GM12878 (cell line): ENCODE results near the gene LHX6. TPM values are rescaled to one million over a fixed set of nuclear protein-coding genes. Genes with fewer than 3 reads are reported as not detected.

Experiments used
- GABPA ChIP-seq: IDR thresholded peaks from 2 replicates; pipeline ENCODE4 v1.6.1; 2014; ENCODE audit warnings: antibody characterized with exemption, low read depth, mild to moderate bottlenecking, inconsistent platforms
- KLF5 ChIP-seq: fragments of 450-650 bp; IDR thresholded peaks from 2 replicates; pipeline ENCODE4 v1.6.1; 2014; ENCODE audit warnings: mild to moderate bottlenecking; ENCODE audit not compliant: partially characterized antibody
- NBN ChIP-seq: fragments of 450-650 bp; IDR thresholded peaks from 2 replicates; pipeline ENCODE4 v1.6.1; 2016
- NKRF ChIP-seq: fragments of 450-650 bp; conservative IDR thresholded peaks from 2 replicates; pipeline ENCODE4 v1.6.1; 2017; ENCODE audit warnings: mild to moderate bottlenecking, moderate library complexity
- NR2F1 ChIP-seq: fragments of 450-650 bp; conservative IDR thresholded peaks from 2 replicates; pipeline ENCODE4 v1.6.1; 2017; ENCODE audit warnings: mild to moderate bottlenecking
- NRF1 ChIP-seq: conservative IDR thresholded peaks from 2 replicates; pipeline ENCODE4 v1.6.1; 2011; ENCODE audit warnings: mild to moderate bottlenecking, low read depth, low read length, improper control_type of control experiment
- POLR2A ChIP-seq: IDR thresholded peaks from 2 replicates; pipeline ENCODE4 v1.6.1; 2011; ENCODE audit warnings: low read depth, mild to moderate bottlenecking, low read length
- POLR2AphosphoS5 ChIP-seq: IDR thresholded peaks from 2 replicates; pipeline ENCODE4 v1.6.1; 2011; ENCODE audit warnings: mild to moderate bottlenecking, low read length, inconsistent platforms
- SRF ChIP-seq, 2 experiments: IDR thresholded peaks; 2 replicates each; pipeline ENCODE4 v1.6.1; 2011; ENCODE audit warnings: low read depth in 2 of 2, low read length in 2 of 2, mild to moderate bottlenecking in 1 of 2, moderate library complexity in 1 of 2
- TCF3 ChIP-seq: IDR thresholded peaks from 2 replicates; pipeline ENCODE4 v1.6.1; 2012; ENCODE audit warnings: low read depth, mild to moderate bottlenecking, low read length, borderline replicate concordance; ENCODE audit not compliant: insufficient read depth
- WRNIP1 ChIP-seq: IDR thresholded peaks from 2 replicates; pipeline ENCODE4 v1.6.1; 2011; ENCODE audit warnings: low read depth, low read length, improper control_type of control experiment, borderline replicate concordance
- ZNF687 ChIP-seq: fragments of 450-650 bp; IDR thresholded peaks from 2 replicates; pipeline ENCODE4 v1.6.1; 2017; ENCODE audit warnings: mild to moderate bottlenecking, moderate library complexity
- polyA plus RNA-seq, 11 experiments: library from polyadenylated mRNA; depleted of rRNA in 4 of 11; unstranded in 6 of 11; stranded (reverse) in 5 of 11; fragments of >200 nt; fragmentation: Nextera tagmentation in 4 of 11; fragmentation: Illumina TruSeq in 1 of 11; extraction: Ambion mirVana in 4 of 11; extraction: Trizol in 1 of 11; gene quantifications; 1 replicate in 1 of 11; 2 replicates in 10 of 11; pipeline versions ENCODE4 v1.2.1 to v1.2.3, GENCODE V29; 2011 to 2016; ENCODE audit warnings: inconsistent platforms in 2 of 11, missing spikeins in 2 of 11, low read depth in 1 of 11
- total RNA-seq, 4 experiments: library from RNA; depleted of rRNA in 3 of 4; stranded (reverse); fragments of >200 nt in 3 of 4; fragmentation: Illumina TruSeq in 1 of 4; extraction: Trizol in 1 of 4; gene quantifications; 2 replicates each; pipeline versions ENCODE4 v1.2.1 to v1.2.3, GENCODE V29; 2013 to 2021
- TF ChIP-seq, protein P1 (sequence below): IDR thresholded peaks from 2 replicates; pipeline ENCODE4 v1.6.1; 2011; ENCODE audit warnings: borderline replicate concordance, low read depth, mild to moderate bottlenecking, moderate library complexity, low read length; ENCODE audit not compliant: insufficient read depth, poor library complexity, severe bottlenecking

Gene LHX6
- total and polyA plus RNA-seq, 10 of the 15 experiments (the other 5 are each of a cell fraction or from before 2014, with no cell fraction given) = not detected

DNA sequence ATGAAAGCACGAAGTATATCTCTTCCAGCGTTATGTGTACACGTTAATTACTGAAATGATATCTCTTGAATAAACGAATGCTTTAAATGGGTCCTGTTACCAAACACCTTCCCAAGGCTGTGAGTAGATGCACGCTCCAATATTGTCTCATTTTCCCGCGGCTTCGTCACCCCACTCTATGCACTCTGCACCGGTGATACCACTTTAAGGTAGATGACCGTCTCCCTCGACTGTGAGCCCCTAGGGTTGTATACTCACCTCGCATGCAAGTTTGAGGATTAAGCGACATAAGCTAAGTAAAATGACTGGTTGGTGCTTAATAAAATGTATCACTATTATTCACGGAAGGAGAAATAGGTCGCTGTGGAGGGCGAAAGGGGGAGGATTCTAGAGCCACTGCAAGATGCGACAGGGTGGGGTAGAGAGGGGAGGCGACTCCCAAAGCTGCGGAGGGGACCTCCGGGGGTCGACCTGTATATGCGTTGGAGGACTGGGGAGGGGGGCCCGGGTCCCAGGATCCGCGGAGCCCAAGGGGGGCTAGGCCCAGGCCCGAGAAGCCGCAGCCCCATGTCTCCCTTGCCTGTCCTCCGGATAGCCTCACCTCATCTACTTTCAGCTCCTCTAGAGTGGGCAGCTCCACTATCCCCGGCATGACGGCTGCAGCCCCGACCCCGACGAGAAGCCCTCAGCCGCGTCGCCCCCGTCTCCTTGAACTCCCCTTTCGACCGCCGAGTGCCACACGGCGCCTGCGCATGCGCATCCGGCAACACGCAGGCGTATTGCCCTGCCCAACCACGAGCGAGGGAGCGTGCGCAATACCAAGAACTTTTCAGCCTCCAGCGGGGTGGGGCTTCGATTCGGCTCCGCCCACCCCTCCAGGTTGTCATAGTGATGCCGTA is 69.5 kb downstream of the LHX6 start, which contains the start of the genes MORN5 and NDUFA8 (continued):
- no peak for TF ChIP-seq SRF (IDR thresholded peaks at IDR 0.05; ENCODE audit: low read depth in 2 of 2, low read length in 2 of 2)
- TF ChIP-seq, protein P1, sequence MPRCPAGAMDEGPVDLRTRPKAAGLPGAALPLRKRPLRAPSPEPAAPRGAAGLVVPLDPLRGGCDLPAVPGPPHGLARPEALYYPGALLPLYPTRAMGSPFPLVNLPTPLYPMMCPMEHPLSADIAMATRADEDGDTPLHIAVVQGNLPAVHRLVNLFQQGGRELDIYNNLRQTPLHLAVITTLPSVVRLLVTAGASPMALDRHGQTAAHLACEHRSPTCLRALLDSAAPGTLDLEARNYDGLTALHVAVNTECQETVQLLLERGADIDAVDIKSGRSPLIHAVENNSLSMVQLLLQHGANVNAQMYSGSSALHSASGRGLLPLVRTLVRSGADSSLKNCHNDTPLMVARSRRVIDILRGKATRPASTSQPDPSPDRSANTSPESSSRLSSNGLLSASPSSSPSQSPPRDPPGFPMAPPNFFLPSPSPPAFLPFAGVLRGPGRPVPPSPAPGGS = no peak
- TF ChIP-seq POLR2AphosphoS5 = peak; percentile 77; the same call in 1 of the 2 replicates
- no peak for TF ChIP-seq TCF3
- 0 out of 2 replicates have a peak, but pooled peaks have one; percentile 15 for TF ChIP-seq NR2F1
- TF ChIP-seq NBN = peak; percentile 62; the same call in 1 of the 2 replicates
- no peak for TF ChIP-seq NKRF
- peak; percentile 98 for TF ChIP-seq NRF1
- peak; percentile 57; the same call in 1 of the 2 replicates for TF ChIP-seq ZNF687
- no peak for TF ChIP-seq GABPA
- TF ChIP-seq KLF5 = peak; percentile 81
- no peak for TF ChIP-seq WRNIP1
- peak; percentile 89 for TF ChIP-seq POLR2A
